OCI-LY3 (cell line): Measurements from ENCODE around the gene KCNIP4.

Experiments
- H2AFZ ChIP-seq: fragments of 200-600, 300-600 bp; shearing (Covaris generic); 2 replicates; pipeline ENCODE4 v1.6.0; 2014; ENCODE audit warnings: antibody characterized with exemption, low read depth, low read length
- H3K27ac ChIP-seq: fragments of 200-600, 300-600 bp; sonication (generic); 2 replicates; pipeline ENCODE4 v1.5.1; 2014; ENCODE audit warnings: mild to moderate bottlenecking, low read length, moderate library complexity, mixed read lengths
- H3K27me3 ChIP-seq: fragments of 200-600, 300-600 bp; sonication (generic); 2 replicates; pipeline ENCODE4 v1.6.1; 2014; ENCODE audit warnings: low read depth, low read length, mixed read lengths
- H3K36me3 ChIP-seq: fragments of 200-600, 300-600 bp; sonication (generic); replicated peaks from 2 replicates; pipeline ENCODE3; 2014; ENCODE audit warnings: low read depth, low read length, mixed read lengths
- H3K4me1 ChIP-seq: fragments of 300-600, 200-600 bp; sonication (generic); 2 replicates; pipeline ENCODE4 v1.6.1; 2014; ENCODE audit warnings: low read length, mixed read lengths
- H3K4me2 ChIP-seq: fragments of 200-600, 300-600 bp; sonication (generic); 2 replicates; pipeline ENCODE4 v1.6.1; 2014; ENCODE audit warnings: low read length, mixed read lengths
- H3K4me3 ChIP-seq: fragments of 300-600, 200-600 bp; sonication (generic); 2 replicates; pipeline ENCODE4 v1.5.1; 2014; ENCODE audit warnings: antibody characterized with exemption, mild to moderate bottlenecking, low read length, moderate library complexity
- H3K79me2 ChIP-seq: fragments of 300-600, 200-600 bp; shearing (Covaris generic); 2 replicates; pipeline ENCODE4 v1.6.1; 2014; ENCODE audit warnings: mild to moderate bottlenecking, low read length, mixed read lengths
- H3K9ac ChIP-seq: fragments of 300-600, 200-600 bp; shearing (Covaris generic); 2 replicates; pipeline ENCODE4 v1.6.0; 2014; ENCODE audit warnings: mild to moderate bottlenecking, low read length, moderate library complexity
- H3K9me3 ChIP-seq: fragments of 200-600, 300-600 bp; shearing (Covaris generic); 2 replicates; pipeline ENCODE4 v1.6.1; 2014; ENCODE audit warnings: low read length, mixed read lengths; ENCODE audit not compliant: insufficient read depth
- H4K20me1 ChIP-seq: fragments of 200-600, 300-600 bp; sonication (generic); 2 replicates; pipeline ENCODE4 v1.6.1; 2016; ENCODE audit warnings: low read length, mixed read lengths; ENCODE audit not compliant: insufficient read depth
- CTCF ChIP-seq: fragments of 200-600, 300-600 bp; sonication (generic); IDR thresholded peaks from 2 replicates; pipeline ENCODE4 v1.5.1; 2014; ENCODE audit warnings: antibody characterized with exemption, low read length, low read depth
- EZH2phosphoT487 ChIP-seq: fragments of 200-600 bp; shearing (Covaris generic); IDR thresholded peaks from 2 replicates; pipeline ENCODE4 v1.6.1; 2018; ENCODE audit warnings: antibody characterized with exemption, mixed run types, low read depth

The KCNIP4 gene

GRCh38 chr4:21780148-21780547 lies 168.4 kb downstream of the KCNIP4 start:
- Histone ChIP-seq H3K9ac (no peak overlapping the region), H2AFZ (no peak overlapping the region), H3K4me3 (no peak overlapping the region), H3K36me3 (no peaks in the 10 kb centered on the region), H3K27ac (no peak overlapping the region), H3K4me2 (no peak overlapping the region), H3K4me1 (no peaks in the 10 kb centered on the region), H3K27me3 (no peaks in the 10 kb centered on the region), H3K79me2 (no peaks in the 10 kb centered on the region), H4K20me1 (no peaks in the 10 kb centered on the region), H3K9me3 (no peaks in the 10 kb centered on the region)
- TF ChIP-seq CTCF: no peak
- no peak for TF ChIP-seq EZH2phosphoT487

- Histone ChIP-seq H3K9me3 (no peaks in the 10 kb centered on the region), H3K27me3 (no peaks in the 10 kb centered on the region), H3K79me2 (no peaks in the 10 kb centered on the region), H4K20me1 (no peaks in the 10 kb centered on the region), H3K4me2 (no peak overlapping the region), H3K9ac (no peak overlapping the region), H2AFZ (no peak overlapping the region), H3K4me3 (no peak overlapping the region), H3K27ac (no peak overlapping the region), H3K36me3 (no peaks in the 10 kb centered on the region), H3K4me1 (no peaks in the 10 kb centered on the region)
- TF ChIP-seq CTCF: no peak
- no peak for TF ChIP-seq EZH2phosphoT487
Measured at GRCh38 chr4:21778702-21779101, 169.9 kb downstream of the KCNIP4 start.

- Histone ChIP-seq H3K27ac (no peak overlapping the region), H3K9ac (no peak overlapping the region)
Measured at GRCh38 chr4:21775703-21776102, 172.9 kb downstream of the KCNIP4 start.

GRCh38 chr4:21769404-21770147 lies 179.0 kb downstream of the KCNIP4 start:
- Histone ChIP-seq H4K20me1 (no peaks in the 10 kb centered on the region), H3K4me2 (no peak overlapping the region), H3K4me3 (no peak overlapping the region), H3K27me3 (0 out of 2 replicates have a peak, but pooled peaks cover 2% of the 10 kb centered on the region), H3K4me1 (no peaks in the 10 kb centered on the region), H3K36me3 (no peaks in the 10 kb centered on the region), H3K79me2 (no peaks in the 10 kb centered on the region), H2AFZ (no peak overlapping the region), H3K9ac (no peak overlapping the region), H3K27ac (no peak overlapping the region), H3K9me3 (no peaks in the 10 kb centered on the region)
- no peak for TF ChIP-seq CTCF
- TF ChIP-seq EZH2phosphoT487: no peak

More at GRCh38 chr4:21775703-21776102, 172.9 kb downstream of the KCNIP4 start:
- Histone ChIP-seq H3K4me2 (no peak overlapping the region), H4K20me1 (no peaks in the 10 kb centered on the region), H3K4me3 (no peak overlapping the region), H3K4me1 (no peaks in the 10 kb centered on the region), H3K9me3 (no peaks in the 10 kb centered on the region), H3K36me3 (no peaks in the 10 kb centered on the region), H3K27me3 (no peaks in the 10 kb centered on the region), H3K79me2 (no peaks in the 10 kb centered on the region), H2AFZ (no peak overlapping the region)
- TF ChIP-seq EZH2phosphoT487: no peak
- TF ChIP-seq CTCF: no peak
